ENCODE results near the gene ABTB2. TPM values are rescaled to one million over a fixed set of nuclear protein-coding genes. Genes with fewer than 3 reads are reported as not detected.

ABTB2 gene
- total RNA-seq: 1 to 10 TPM; 2.4 to 2.5 TPM

GRCh38 chr11:34357701-34358257, at the start of gene ABTB2:
Gene ABTB2 (minus strand): TSS chr11:34358010.
- H3K36me3 Mint-ChIP-seq (ENCODE audit: low read depth): peaks cover 5% of the 10 kb centered on the region
- POLR2A ChIA-PET: interaction anchor here (0.6 to 2.4 kb wide), 11 partner anchors 10 to 479 kb away, joined by 3 to 11 read pairs (median 4); no protein-coding TSS in a partner anchor
- CTCF ChIA-PET: interaction anchor here (0.7 to 3.8 kb wide), 24 partner anchors 10 to 582 kb away, joined by 3 to 85 read pairs (median 4); no protein-coding TSS in a partner anchor
- H3K4me1 Mint-ChIP-seq (ENCODE audit: low read depth): peaks cover 28% of the 10 kb centered on the region
- H3K27me3 Mint-ChIP-seq: peaks cover 35% of the 10 kb centered on the region
- H3K27ac Mint-ChIP-seq: peak within 1 kb of the TSS; percentile 77
- TF ChIP-seq CTCF (IDR thresholded peaks at IDR 0.05): no peak
- H3K9me3 Mint-ChIP-seq: no peaks in the 10 kb centered on the region
- DNase-seq (peak; percentile 99), ATAC-seq (peak; percentile 92)
- intact Hi-C loops (cut with micrococcal nuclease): loop anchor here (2.0 to 5.0 kb wide), 2 partner anchors 110 to 361 kb away; no protein-coding TSS in a partner anchor
- peak within 1 kb of the TSS; percentile 76 for H3K4me3 Mint-ChIP-seq

- H3K4me1 Mint-ChIP-seq (ENCODE audit: low read depth): peaks cover 14% of the 10 kb centered on the region
- CTCF ChIA-PET: no interaction called here
- no peak for TF ChIP-seq CTCF (IDR thresholded peaks at IDR 0.05)
- no peak overlapping the region for H3K27ac Mint-ChIP-seq
- intact Hi-C loops (cut with micrococcal nuclease): no loop called here
- ATAC-seq (no peak), DNase-seq (no peak)
- no peaks in the 10 kb centered on the region for H3K9me3 Mint-ChIP-seq
- POLR2A ChIA-PET: no interaction called here
- peaks cover 21% of the 10 kb centered on the region for H3K27me3 Mint-ChIP-seq
- H3K36me3 Mint-ChIP-seq (ENCODE audit: low read depth): no peaks in the 10 kb centered on the region
- H3K4me3 Mint-ChIP-seq: no peak overlapping the region
Observed at GRCh38 chr11:34407121-34407813, 49.5 kb upstream of the ABTB2 start.

- Mint-ChIP-seq H3K27ac (no peak overlapping the region), H3K27me3 (peaks cover 21% of the 10 kb centered on the region), H3K4me3 (no peak overlapping the region), H3K36me3 (ENCODE audit: low read depth) (no peaks in the 10 kb centered on the region), H3K4me1 (ENCODE audit: low read depth) (peaks cover 14% of the 10 kb centered on the region), H3K9me3 (no peaks in the 10 kb centered on the region)
- CTCF ChIA-PET: no interaction called here
- POLR2A ChIA-PET: no interaction called here
- DNase-seq (no peak), ATAC-seq (no peak)
- no peak for TF ChIP-seq CTCF (IDR thresholded peaks at IDR 0.05)
- intact Hi-C loops (cut with micrococcal nuclease): no loop called here
Observed at GRCh38 chr11:34406413-34406812, 48.6 kb upstream of the ABTB2 start.

- TF ChIP-seq CTCF (IDR thresholded peaks at IDR 0.05): no peak
- Mint-ChIP-seq H3K9me3 (no peaks in the 10 kb centered on the region), H3K4me1 (ENCODE audit: low read depth) (peaks cover 14% of the 10 kb centered on the region), H3K27me3 (peaks cover 21% of the 10 kb centered on the region), H3K27ac (no peak overlapping the region), H3K4me3 (no peak overlapping the region), H3K36me3 (ENCODE audit: low read depth) (no peaks in the 10 kb centered on the region)
- DNase-seq: peak; percentile 9
- ATAC-seq: peak; percentile 65
- intact Hi-C loops (cut with micrococcal nuclease): no loop called here
- CTCF ChIA-PET: interaction anchor here (1.2 kb wide), 1 partner anchor 63 kb away, joined by 3 read pairs; no protein-coding TSS in a partner anchor
- POLR2A ChIA-PET: interaction anchor here (0.6 kb wide), 1 partner anchor 53 kb away, joined by 3 read pairs; no protein-coding TSS in a partner anchor
Observed at GRCh38 chr11:34405079-34405858, 47.5 kb upstream of the ABTB2 start.

Data from activated CD8-positive, alpha-beta T cell treated with anti-CD3 and anti-CD28 coated beads for 36 hours (primary cell).